Suprapubic skin (tissue), 4 donors: ENCODE results near the gene PMEPA1. TPM values are rescaled to one million over a fixed set of nuclear protein-coding genes. Genes with fewer than 3 reads are reported as not detected.

Source experiments
- DNase-seq, 2 donors: peaks; one replicate each; pipeline ENCODE4 v3.0.0-alpha.2; 2019; ENCODE audit warnings: low spot score in 2 of 2
- H3K27ac ChIP-seq: fragments of 200-600 bp; sonication (generic); one replicate; pipeline ENCODE4 v1.5.1; 2019
- H3K27me3 ChIP-seq: fragments of 200-600 bp; sonication (generic); one replicate; pipeline ENCODE4 v1.5.1; 2019
- H3K36me3 ChIP-seq: fragments of 200-600 bp; sonication (generic); one replicate; pipeline ENCODE4 v1.5.1; 2019
- H3K4me1 ChIP-seq: fragments of 200-600 bp; sonication (generic); one replicate; pipeline ENCODE4 v1.5.1; 2019
- H3K4me3 ChIP-seq: fragments of 200-600 bp; sonication (generic); one replicate; pipeline ENCODE4 v1.5.1; 2019; ENCODE audit warnings: mild to moderate bottlenecking
- H3K9me3 ChIP-seq: fragments of 200-600 bp; sonication (generic); one replicate; pipeline ENCODE4 v1.5.1; 2019
- CTCF ChIP-seq, 2 donors: fragments of 200-600 bp in 1 of 2; fragments of 450-650 bp in 1 of 2; sonication (generic) in 1 of 2; IDR thresholded peaks; one replicate each; pipeline ENCODE4 v1.5.1; 2016 to 2019; ENCODE audit warnings: antibody characterized with exemption in 2 of 2, mild to moderate bottlenecking in 1 of 2, moderate library complexity in 1 of 2
- EP300 ChIP-seq: sonication (generic); formaldehyde crosslinking; IDR thresholded peaks from one replicate; pipeline ENCODE4 v1.6.1; 2017; ENCODE audit warnings: antibody characterized with exemption
- POLR2A ChIP-seq, 2 donors: fragments of 450-650 bp; IDR thresholded peaks; one replicate each; pipeline ENCODE4 v1.6.1; 2017; ENCODE audit warnings: antibody characterized with exemption in 2 of 2, mild to moderate bottlenecking in 2 of 2, moderate library complexity in 2 of 2
- POLR2AphosphoS5 ChIP-seq, 3 donors: sonication (generic); formaldehyde crosslinking; IDR thresholded peaks; one replicate each; pipeline ENCODE4 v1.6.1; 2017; ENCODE audit warnings: antibody characterized with exemption in 3 of 3
- WGBS: methylation state at CpG from one replicate; pipeline ENCODE4 v1.1.5; 2018; 5-methylcytosine and 5-hydroxymethylcytosine counted together
- total RNA-seq, 4 donors: library from RNA; depleted of rRNA; stranded (reverse); fragments of >200 nt; gene quantifications; one replicate each; pipeline ENCODE4 v1.1.0, GENCODE V29; 2016

PMEPA1 gene
- total RNA-seq, 4 donors from 2014 or later, result 9.5 to 20.4 (median 16.2) TPM

GRCh38 chr20:57618764-57619050 is 91.1 kb downstream of the PMEPA1 start:
- WGBS, result 76% methylated on average over 6 of the region's 6 CpGs
- TF ChIP-seq POLR2AphosphoS5 (IDR thresholded peaks at IDR 0.05) (no peak), EP300 (no peak), POLR2A (IDR thresholded peaks at IDR 0.05) (no peak), CTCF (IDR thresholded peaks at IDR 0.05) (no peak)
- no peaks in the 10 kb centered on the region for H3K36me3 ChIP-seq
- H3K4me3 ChIP-seq, result peak overlapping the region; percentile 1
- H3K4me1 ChIP-seq, result peaks cover 10% of the 10 kb centered on the region
- H3K27me3 ChIP-seq, result peaks cover 11% of the 10 kb centered on the region
- no peak for DNase-seq
- no peaks in the 10 kb centered on the region for H3K9me3 ChIP-seq
- H3K27ac ChIP-seq, result no peak overlapping the region

GRCh38 chr20:57618091-57618763 is 91.6 kb downstream of the PMEPA1 start:
- Histone ChIP-seq H3K4me1 (peaks cover 10% of the 10 kb centered on the region), H3K27me3 (peaks cover 11% of the 10 kb centered on the region), H3K27ac (no peak overlapping the region), H3K36me3 (no peaks in the 10 kb centered on the region), H3K4me3 (no peak overlapping the region), H3K9me3 (no peaks in the 10 kb centered on the region)
- TF ChIP-seq POLR2AphosphoS5 (IDR thresholded peaks at IDR 0.05), result no peak
- no peak for TF ChIP-seq EP300
- no peak for DNase-seq
- 79% methylated on average over 14 of the region's 14 CpGs for WGBS

GRCh38 chr20:57617079-57617795 is 92.6 kb downstream of the PMEPA1 start:
- no peak for TF ChIP-seq POLR2A (IDR thresholded peaks at IDR 0.05)
- peaks cover 7% of the 10 kb centered on the region for H3K4me1 ChIP-seq
- peaks cover 11% of the 10 kb centered on the region for H3K27me3 ChIP-seq
- 88% methylated on average over 6 of the region's 6 CpGs for WGBS
- no peak for DNase-seq
- no peaks in the 10 kb centered on the region for H3K36me3 ChIP-seq
- no peak overlapping the region for H3K4me3 ChIP-seq
- no peaks in the 10 kb centered on the region for H3K9me3 ChIP-seq
- no peak overlapping the region for H3K27ac ChIP-seq

- H3K27me3 ChIP-seq, result peaks cover 11% of the 10 kb centered on the region
- no peak overlapping the region for H3K4me3 ChIP-seq
- no peak for DNase-seq
- no peaks in the 10 kb centered on the region for H3K36me3 ChIP-seq
- 85% methylated on average over 9 of the region's 20 CpGs for WGBS
- H3K9me3 ChIP-seq, result no peaks in the 10 kb centered on the region
- H3K4me1 ChIP-seq, result no peaks in the 10 kb centered on the region
- TF ChIP-seq POLR2AphosphoS5 (IDR thresholded peaks at IDR 0.05) (no peak), POLR2A (IDR thresholded peaks at IDR 0.05) (no peak)
- no peak overlapping the region for H3K27ac ChIP-seq
Measured at GRCh38 chr20:57616143-57616951, 93.5 kb downstream of the PMEPA1 start.

- H3K27ac ChIP-seq, result no peak overlapping the region
- no peak overlapping the region for H3K4me3 ChIP-seq
- no peaks in the 10 kb centered on the region for H3K4me1 ChIP-seq
- peaks cover 17% of the 10 kb centered on the region for H3K27me3 ChIP-seq
- no peaks in the 10 kb centered on the region for H3K9me3 ChIP-seq
- DNase-seq, result no peak
- 75% methylated on average over 7 of the region's 8 CpGs for WGBS
- TF ChIP-seq POLR2A (IDR thresholded peaks at IDR 0.05) (no peak), POLR2AphosphoS5 (IDR thresholded peaks at IDR 0.05) (no peak), EP300 (no peak), CTCF (IDR thresholded peaks at IDR 0.05) (no peak)
- H3K36me3 ChIP-seq, result no peaks in the 10 kb centered on the region
Measured at GRCh38 chr20:57615445-57615811, 94.4 kb downstream of the PMEPA1 start.

- 97% methylated on average over 10 of the region's 16 CpGs for WGBS
- DNase-seq, result peak in 1 of 2 donors; percentile 27
Measured at GRCh38 chr20:57614490-57615444, 95.0 kb downstream of the PMEPA1 start.

More at GRCh38 chr20:57614490-57615444, 95.0 kb downstream of the PMEPA1 start:
- H3K27me3 ChIP-seq, result peaks cover 23% of the 10 kb centered on the region
- no peaks in the 10 kb centered on the region for H3K9me3 ChIP-seq
- H3K36me3 ChIP-seq, result no peaks in the 10 kb centered on the region
- TF ChIP-seq POLR2AphosphoS5 (IDR thresholded peaks at IDR 0.05) (no peak), POLR2A (IDR thresholded peaks at IDR 0.05) (no peak)
- no peak overlapping the region for H3K4me3 ChIP-seq
- H3K27ac ChIP-seq, result no peak overlapping the region
- H3K4me1 ChIP-seq, result no peaks in the 10 kb centered on the region
